Esophagus muscularis mucosa (tissue), 4 donors: ENCODE data around the gene EIF3I. TPM values are rescaled to one million over a fixed set of nuclear protein-coding genes. Genes with fewer than 3 reads are reported as not detected.
A peak's percentile ranks its signal among the peaks of the same experiment; 100 is the strongest.

Source experiments
- DNase-seq: peaks from one replicate; pipeline ENCODE4 v3.0.0-alpha.2; 2017; ENCODE audit errors: extremely low spot score
- H3K27ac ChIP-seq, 4 donors: fragments of 200-600 bp; sonication (generic); replicated peaks in 1 of 4; 1 replicate in 3 of 4; 2 replicates in 1 of 4; pipeline ENCODE4 v1.5.1; 2016 to 2019; ENCODE audit warnings: mild to moderate bottlenecking in 1 of 4
- H3K27me3 ChIP-seq, 4 donors: fragments of 200-600 bp; sonication (generic); one replicate each; pipeline versions ENCODE4 v1.5.1 to v1.6.0; 2016 to 2019
- H3K36me3 ChIP-seq, 4 donors: fragments of 200-600 bp; sonication (generic); one replicate each; pipeline ENCODE4 v1.5.1; 2016 to 2019
- H3K4me1 ChIP-seq, 4 donors: fragments of 200-600 bp; sonication (generic); one replicate each; pipeline ENCODE4 v1.5.1; 2016 to 2019
- H3K4me3 ChIP-seq, 4 donors: fragments of 200-600 bp; sonication (generic); 1 replicate in 2 of 4; 2 replicates in 2 of 4; pipeline ENCODE4 v1.5.1; 2016 to 2019; ENCODE audit warnings: mild to moderate bottlenecking in 4 of 4, moderate library complexity in 1 of 4
- H3K9me3 ChIP-seq, 4 donors: fragments of 200-600 bp; sonication (generic); 1 replicate in 3 of 4; 2 replicates in 1 of 4; pipeline ENCODE4 v1.5.1; 2016 to 2019
- EP300 ChIP-seq: sonication (generic); formaldehyde crosslinking; IDR thresholded peaks from one replicate; pipeline ENCODE4 v1.6.1; 2017; ENCODE audit warnings: antibody characterized with exemption
- POLR2A ChIP-seq: fragments of 450-650 bp; IDR thresholded peaks from one replicate; pipeline ENCODE4 v1.6.1; 2017; ENCODE audit warnings: antibody characterized with exemption, moderate library complexity, mild to moderate bottlenecking, low read depth
- POLR2AphosphoS5 ChIP-seq, 2 donors: sonication (generic); formaldehyde crosslinking; IDR thresholded peaks; one replicate each; pipeline ENCODE4 v1.6.1; 2017; ENCODE audit warnings: antibody characterized with exemption in 2 of 2
- WGBS: methylation state at CpG from one replicate; pipeline ENCODE4 v1.1.5; 2018; 5-methylcytosine and 5-hydroxymethylcytosine counted together
- intact Hi-C: fragments of 100-400 bp; cut with DNase I; formaldehyde crosslinking; loops from one replicate; pipeline ENCODE4 v1.15.1; 2023
- total RNA-seq, 4 donors: library from RNA; depleted of rRNA; stranded (reverse); fragments of >200 nt; gene quantifications; one replicate each; pipeline versions ENCODE4 v1.1.0 to v1.2.1, GENCODE V29; 2016
- TF ChIP-seq, protein P1 (sequence below), 3 experiments: fragments of 200-600 bp in 2 of 3; fragments of 450-650 bp in 1 of 3; sonication (generic) in 2 of 3; IDR thresholded peaks; one replicate each; pipeline ENCODE4 v1.5.1; 2017 to 2019; ENCODE audit warnings: antibody characterized with exemption in 3 of 3, mild to moderate bottlenecking in 2 of 3, moderate library complexity in 1 of 3

The EIF3I gene
- total RNA-seq, 4 donors from 2014 or later = 141 to 214 (median 167) TPM

DNA sequence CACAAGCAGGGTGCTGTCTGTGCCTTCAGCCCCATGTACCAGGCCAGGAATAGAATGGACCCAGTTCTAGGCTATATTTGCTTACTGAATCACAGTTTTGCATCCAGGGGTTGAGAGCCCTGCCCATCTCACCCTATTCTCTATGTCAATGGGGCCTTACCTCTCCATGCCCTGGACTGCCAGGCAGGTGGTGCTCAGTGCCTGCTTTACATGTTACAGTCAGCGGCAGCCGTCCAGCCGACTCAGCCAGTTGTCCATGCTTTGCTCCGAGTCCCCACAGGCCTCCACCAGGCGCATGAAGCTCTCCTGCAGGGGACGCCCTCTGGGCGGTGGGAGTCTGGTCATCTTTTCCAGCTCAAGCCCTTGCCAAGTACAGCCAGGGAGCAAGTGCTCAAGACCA lies 12.6 kb downstream of the EIF3I start:
- Histone ChIP-seq H3K27me3 (no peaks in the 10 kb centered on the region), H3K9me3 (no peaks in the 10 kb centered on the region), H3K4me3 (no peak overlapping the region), H3K27ac (no peak overlapping the region), H3K4me1 (peaks cover 1 to 7% (median 4%) of the 10 kb centered on the region in 4 donors), H3K36me3 (peaks cover 24 to 53% (median 42%) of the 10 kb centered on the region in 4 donors)
- 93% methylated on average over 5 of the region's 7 CpGs for WGBS
- DNase-seq = no peak
- TF ChIP-seq, protein P1, sequence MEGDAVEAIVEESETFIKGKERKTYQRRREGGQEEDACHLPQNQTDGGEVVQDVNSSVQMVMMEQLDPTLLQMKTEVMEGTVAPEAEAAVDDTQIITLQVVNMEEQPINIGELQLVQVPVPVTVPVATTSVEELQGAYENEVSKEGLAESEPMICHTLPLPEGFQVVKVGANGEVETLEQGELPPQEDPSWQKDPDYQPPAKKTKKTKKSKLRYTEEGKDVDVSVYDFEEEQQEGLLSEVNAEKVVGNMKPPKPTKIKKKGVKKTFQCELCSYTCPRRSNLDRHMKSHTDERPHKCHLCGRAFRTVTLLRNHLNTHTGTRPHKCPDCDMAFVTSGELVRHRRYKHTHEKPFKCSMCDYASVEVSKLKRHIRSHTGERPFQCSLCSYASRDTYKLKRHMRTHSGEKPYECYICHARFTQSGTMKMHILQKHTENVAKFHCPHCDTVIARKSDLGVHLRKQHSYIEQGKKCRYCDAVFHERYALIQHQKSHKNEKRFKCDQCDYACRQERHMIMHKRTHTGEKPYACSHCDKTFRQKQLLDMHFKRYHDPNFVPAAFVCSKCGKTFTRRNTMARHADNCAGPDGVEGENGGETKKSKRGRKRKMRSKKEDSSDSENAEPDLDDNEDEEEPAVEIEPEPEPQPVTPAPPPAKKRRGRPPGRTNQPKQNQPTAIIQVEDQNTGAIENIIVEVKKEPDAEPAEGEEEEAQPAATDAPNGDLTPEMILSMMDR (IDR thresholded peaks at IDR 0.05) = no peak
- no peak for TF ChIP-seq POLR2AphosphoS5 (IDR thresholded peaks at IDR 0.05)
- TF ChIP-seq POLR2A = no peak
- no peak for TF ChIP-seq EP300
- intact Hi-C loops = no loop called here

DNA sequence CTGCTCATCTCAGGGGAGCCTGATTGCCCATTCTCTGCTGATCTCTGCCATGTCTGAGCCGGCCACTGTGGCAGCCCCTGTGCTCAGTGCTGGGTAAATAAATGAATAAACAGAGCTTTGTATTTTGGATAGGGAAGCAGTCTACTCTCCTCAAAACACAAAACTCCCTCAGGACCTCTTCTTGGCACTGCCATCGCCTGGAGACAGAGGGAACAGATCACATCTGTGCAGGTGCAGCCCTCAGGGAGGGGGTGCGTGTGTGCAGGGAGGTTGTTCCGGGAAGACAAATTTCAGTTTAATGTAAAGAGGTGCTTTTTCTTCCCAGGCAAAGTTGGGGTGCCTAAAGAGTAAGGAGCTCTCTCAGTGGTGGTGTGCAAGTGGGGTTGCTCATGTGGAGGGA lies 17.1 kb downstream of the EIF3I start:
- 71% methylated on average over 4 of the region's 4 CpGs for WGBS
- no peaks in the 10 kb centered on the region for H3K27me3 ChIP-seq
- intact Hi-C loops = no loop called here
- H3K4me1 ChIP-seq = peaks cover 25 to 43% (median 34%) of the 10 kb centered on the region in 4 donors
- DNase-seq = no peak
- peak overlapping the region in 1 of 4 donors; percentile 67 for H3K4me3 ChIP-seq
- no peak for TF ChIP-seq EP300
- H3K9me3 ChIP-seq = no peaks in the 10 kb centered on the region
- H3K36me3 ChIP-seq = peaks cover 0 to 9% (median 4%) of the 10 kb centered on the region in 4 donors
- peak overlapping the region; percentile 73 to 85 (median 82) for H3K27ac ChIP-seq

DNA sequence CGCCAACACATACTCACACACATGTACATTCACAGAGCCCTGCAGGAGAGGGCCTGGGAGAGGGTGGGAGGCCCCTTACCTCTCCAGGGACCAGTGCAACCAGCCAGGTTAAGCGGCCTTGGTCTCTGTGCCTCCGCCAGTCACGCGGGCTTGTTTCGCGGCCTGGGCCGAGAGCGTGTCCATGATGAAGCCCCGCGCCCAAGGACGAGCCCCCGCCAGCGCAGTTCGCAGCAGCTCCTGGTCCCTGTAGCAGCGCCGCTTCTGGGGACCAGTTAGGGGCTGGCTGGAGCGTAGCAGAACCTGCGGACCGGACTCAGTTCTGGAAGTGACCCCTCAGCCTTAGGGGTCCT lies 17.6 kb downstream of the EIF3I start:
- Histone ChIP-seq H3K36me3 (peaks cover 0 to 4% (median 2%) of the 10 kb centered on the region in 4 donors), H3K4me1 (peaks cover 25 to 43% (median 34%) of the 10 kb centered on the region in 4 donors), H3K27ac (peak overlapping the region; percentile 73 to 85 (median 82)), H3K9me3 (no peaks in the 10 kb centered on the region), H3K27me3 (no peaks in the 10 kb centered on the region), H3K4me3 (peak overlapping the region; percentile 63 to 67 (median 67))
- WGBS = 89% methylated on average over 1 of the region's 20 CpGs
- DNase-seq = no peak
- TF ChIP-seq POLR2AphosphoS5 (IDR thresholded peaks at IDR 0.05) (no peak), EP300 (no peak), POLR2A (no peak)
- TF ChIP-seq, protein P1 (IDR thresholded peaks at IDR 0.05) = no peak
- intact Hi-C loops = no loop called here

DNA sequence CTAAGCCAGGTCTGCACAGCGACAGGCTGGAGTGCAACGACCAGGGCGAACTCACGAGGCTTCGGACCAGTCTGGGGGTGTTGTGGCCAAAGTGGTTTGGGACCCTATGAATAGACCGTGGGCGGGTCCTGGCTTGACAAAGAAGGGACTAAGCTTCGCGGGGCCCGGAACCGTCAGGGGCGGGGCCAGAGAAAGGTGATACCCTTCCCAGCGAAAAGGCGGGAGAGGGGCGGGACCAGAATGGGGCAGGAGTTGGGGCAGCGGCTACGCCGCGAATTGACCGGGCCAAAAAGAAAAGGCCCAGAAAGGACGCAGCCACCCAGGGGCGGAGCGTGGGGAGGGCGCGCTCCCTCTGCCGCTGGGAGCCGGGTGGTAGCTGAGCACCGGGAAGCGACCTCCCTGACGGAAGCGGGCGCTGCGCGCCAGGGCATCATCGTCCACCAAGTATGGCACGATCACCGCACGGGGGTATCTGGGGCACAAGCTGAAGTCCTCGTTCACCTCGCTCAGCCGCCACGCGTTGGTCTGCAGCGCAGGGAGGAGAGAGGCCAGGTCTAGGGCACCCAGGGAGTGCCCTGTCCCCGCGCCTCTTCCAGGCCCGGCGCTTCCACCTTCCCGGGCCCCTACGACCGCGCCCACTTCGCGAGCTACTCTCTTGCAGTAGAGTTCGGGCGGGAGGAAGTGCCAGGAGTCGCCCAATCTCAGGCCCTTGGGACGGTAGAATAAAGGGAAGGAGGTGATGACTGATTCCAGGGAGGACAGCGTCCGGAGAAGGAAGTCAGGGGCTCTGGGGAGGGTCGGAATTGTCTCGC lies 18.1 kb downstream of the EIF3I start:
- DNase-seq = no peak
- no peaks in the 10 kb centered on the region for H3K9me3 ChIP-seq
- peaks cover 25 to 43% (median 34%) of the 10 kb centered on the region in 4 donors for H3K4me1 ChIP-seq
- 6% methylated on average over 29 of the region's 62 CpGs for WGBS
- TF ChIP-seq, protein P1 (IDR thresholded peaks at IDR 0.05) = peak; percentile 5 to 43 (median 12)
- peak; percentile 64 to 86 for TF ChIP-seq POLR2AphosphoS5 (IDR thresholded peaks at IDR 0.05)
- TF ChIP-seq EP300 = no peak
- TF ChIP-seq POLR2A = peak; percentile 26
- no peaks in the 10 kb centered on the region for H3K36me3 ChIP-seq
- H3K27ac ChIP-seq = peak overlapping the region; percentile 73 to 85 (median 82)
- intact Hi-C loops = no loop called here
- no peaks in the 10 kb centered on the region for H3K27me3 ChIP-seq
- peak overlapping the region; percentile 63 to 67 (median 67) for H3K4me3 ChIP-seq

DNA sequence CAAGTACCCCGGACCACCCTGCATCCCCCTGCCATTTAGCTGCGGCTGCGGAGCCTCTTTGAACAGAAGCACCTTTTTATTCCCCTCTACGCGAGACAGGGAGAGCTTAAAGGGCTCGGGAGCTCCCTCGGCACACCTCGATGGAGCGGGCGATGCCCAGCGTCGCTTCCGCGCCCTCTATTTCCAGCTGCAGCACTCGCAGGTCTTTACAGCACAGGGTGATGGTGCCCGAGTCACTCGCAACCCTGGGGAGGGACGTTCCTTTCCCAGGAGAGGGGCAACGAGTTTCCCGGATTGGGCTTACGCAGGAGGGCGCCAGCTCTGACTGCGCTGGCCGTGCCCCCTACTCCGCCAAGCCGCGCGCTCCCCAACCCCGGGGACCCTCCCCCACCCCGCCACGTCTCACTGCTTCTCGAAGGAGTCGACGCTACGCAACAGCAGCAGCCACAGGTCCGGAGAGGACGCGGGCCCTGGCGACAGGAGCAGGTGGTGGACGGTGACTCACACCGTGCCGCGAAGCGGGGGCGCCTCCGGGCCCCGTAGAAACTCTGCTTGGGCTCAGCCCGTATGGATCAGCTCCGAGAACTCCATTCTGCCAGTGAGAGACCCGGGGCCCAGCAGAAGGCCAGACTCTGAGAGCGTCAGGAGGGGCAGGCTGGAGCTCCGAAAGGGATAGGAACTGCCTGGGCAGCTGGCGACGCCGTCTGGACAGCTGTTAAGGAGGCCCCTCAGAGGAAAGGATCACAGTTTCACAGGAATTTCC lies 19.0 kb downstream of the EIF3I start:
- no peaks in the 10 kb centered on the region for H3K36me3 ChIP-seq
- TF ChIP-seq, protein P1 (IDR thresholded peaks at IDR 0.05) = no peak
- TF ChIP-seq POLR2AphosphoS5 (IDR thresholded peaks at IDR 0.05) = peak; percentile 22 to 43
- peak overlapping the region; percentile 73 to 85 (median 82) for H3K27ac ChIP-seq
- H3K4me3 ChIP-seq = peak overlapping the region; percentile 63 to 67 (median 67)
- H3K27me3 ChIP-seq = no peaks in the 10 kb centered on the region
- no peak for DNase-seq
- H3K9me3 ChIP-seq = no peaks in the 10 kb centered on the region
- intact Hi-C loops = no loop called here
- WGBS = 3% methylated on average over 22 of the region's 55 CpGs
- H3K4me1 ChIP-seq = peaks cover 28 to 47% (median 37%) of the 10 kb centered on the region in 4 donors
